Embryonic facial prominence (tissue), 1 donor: ENCODE results near the gene FAM78A.

ENCODE experiments used
- DNase-seq: peaks from one replicate; pipeline ENCODE4 v3.0.0-alpha.2; 2016; ENCODE audit errors: extremely low spot score

Gene FAM78A

GRCh38 chr9:131302244-131303075 lies 26.1 kb upstream of the FAM78A start:
- no peak for DNase-seq

DNA sequence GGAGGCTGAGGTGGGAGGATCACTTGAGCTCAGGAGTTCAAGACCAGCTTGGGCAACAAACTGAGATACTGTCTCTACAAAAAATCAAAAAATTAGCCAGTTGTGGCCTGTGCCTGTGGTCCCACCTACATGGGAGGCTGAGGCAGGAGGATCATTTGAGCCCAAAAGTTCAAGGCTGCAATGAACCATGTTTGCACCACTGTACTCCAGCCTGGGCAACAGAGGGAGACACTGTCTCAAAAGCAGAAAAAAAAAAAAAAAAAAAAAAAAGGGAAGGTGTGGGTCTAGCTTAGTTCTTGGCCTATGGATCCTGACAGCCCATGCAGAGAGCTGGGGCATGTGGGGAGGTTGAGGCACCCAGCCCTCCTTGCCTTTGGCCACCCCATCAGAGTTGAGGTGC lies 24.1 kb upstream of the FAM78A start:
- no peak for DNase-seq

GRCh38 chr9:131299961-131300347 lies 23.6 kb upstream of the FAM78A start:
- no peak for DNase-seq

GRCh38 chr9:131299346-131299960 lies 23.1 kb upstream of the FAM78A start:
- no peak for DNase-seq

DNA sequence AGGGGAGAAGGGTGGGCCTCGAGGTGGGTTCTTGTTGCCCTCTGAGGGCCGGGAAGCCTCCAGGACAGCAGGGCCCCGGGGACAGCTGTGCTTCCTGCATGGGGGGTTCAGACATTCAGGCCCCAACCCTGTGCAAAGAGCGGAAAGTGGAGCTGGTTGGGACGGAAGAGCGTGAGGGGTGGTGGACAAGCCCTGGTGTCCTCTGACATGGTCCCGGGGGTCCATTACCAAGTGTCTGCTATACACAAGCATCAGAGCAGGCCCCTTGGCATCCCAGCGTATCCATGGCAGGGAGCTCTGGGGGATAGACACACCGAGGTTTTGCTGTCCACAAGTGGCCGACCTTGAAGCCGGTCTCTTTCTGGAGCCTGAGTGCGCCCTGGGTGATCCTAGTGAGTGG lies 22.5 kb upstream of the FAM78A start:
- DNase-seq, result no peak

DNA sequence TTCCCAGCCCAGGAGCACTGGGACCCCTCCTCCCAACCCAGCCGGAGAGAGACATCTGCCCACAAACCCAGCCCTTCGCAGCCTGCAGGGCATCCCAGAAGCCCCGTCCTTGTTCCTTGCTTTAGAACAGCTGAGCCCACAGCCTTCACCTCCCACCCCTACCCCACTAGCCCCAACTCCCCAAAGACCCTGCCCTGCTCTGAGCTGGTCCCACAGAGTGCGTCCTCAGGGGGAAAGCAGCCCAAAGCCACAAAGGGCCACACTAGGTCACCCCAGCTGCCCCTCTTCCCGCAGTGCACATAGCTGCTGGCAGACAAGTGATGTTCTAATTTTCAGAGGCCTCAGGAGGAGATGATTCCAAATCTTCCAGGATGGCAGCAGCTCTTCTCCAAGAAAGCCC lies 22.0 kb upstream of the FAM78A start:
- DNase-seq, result no peak

- DNase-seq, result no peak
These were observed 21.6 kb upstream of the FAM78A start for GRCh38 chr9:131297903-131298302.

DNA sequence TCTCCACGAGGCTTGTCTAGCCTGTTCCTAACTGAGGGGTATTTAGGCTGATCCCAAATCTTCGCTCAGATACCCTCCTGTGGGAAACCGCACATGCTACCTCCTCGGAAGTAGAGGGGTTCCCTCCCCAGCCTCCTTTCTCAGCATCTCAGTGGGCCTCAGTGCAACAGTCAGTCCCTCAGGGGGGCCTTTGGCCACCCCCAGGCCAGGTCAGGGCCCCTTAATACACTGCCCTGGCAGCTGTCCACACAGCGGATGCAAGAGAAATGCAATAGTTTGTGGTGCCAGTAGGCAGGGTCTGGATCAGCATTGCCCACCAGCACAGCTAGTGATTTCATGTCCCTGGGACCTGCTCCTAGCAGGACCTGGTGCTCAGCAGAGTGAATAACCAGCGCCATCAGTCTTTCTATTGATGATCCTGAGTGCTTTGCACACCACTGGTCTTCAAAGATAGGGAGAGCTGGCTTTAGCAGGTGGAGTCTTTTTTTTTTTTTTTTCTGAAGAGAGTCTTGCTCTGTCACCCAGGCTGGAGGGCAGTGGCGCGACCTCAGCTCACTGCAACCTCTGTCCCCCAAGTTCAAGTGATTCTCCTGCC lies 20.7 kb upstream of the FAM78A start:
- no peak for DNase-seq

DNA sequence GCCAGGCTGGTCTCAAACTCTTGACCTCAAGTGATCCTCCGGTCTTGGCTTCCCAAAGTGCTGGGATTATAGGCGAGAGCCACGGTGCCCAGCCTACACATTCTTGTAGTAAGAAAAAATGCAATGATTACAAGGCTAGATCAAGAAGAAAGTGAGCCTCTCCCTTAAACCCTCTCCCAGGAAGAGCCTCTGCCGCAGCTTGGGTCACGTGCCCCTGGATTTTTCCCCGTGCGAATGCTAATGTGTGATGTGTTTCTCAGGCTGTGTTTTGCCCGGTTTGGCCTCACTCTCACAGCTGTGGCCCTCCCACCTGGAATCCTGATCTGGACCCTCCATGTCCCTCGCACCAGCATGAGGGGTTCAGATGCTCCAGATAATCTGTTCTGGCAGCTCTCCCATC lies 20.1 kb upstream of the FAM78A start:
- no peak for DNase-seq

DNA sequence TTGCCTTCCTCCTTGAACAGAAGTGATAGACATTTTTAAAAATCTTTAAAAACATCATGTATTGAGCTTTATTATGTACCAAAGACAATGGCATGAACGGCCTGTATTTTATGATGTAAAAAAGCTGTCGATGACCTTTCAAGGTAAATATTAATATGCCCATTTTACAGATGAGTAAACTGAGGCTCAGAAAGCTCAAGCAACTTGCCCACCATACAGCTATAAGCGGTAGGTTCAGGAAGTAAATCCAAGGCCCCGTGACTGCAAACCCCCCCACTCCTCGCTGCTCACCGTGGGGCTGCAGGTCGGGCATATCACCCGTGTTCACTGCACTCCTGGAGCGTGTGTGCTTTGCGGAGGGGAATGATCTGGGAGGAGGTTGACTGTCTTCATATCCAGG lies 16.6 kb upstream of the FAM78A start:
- DNase-seq, result no peak

DNA sequence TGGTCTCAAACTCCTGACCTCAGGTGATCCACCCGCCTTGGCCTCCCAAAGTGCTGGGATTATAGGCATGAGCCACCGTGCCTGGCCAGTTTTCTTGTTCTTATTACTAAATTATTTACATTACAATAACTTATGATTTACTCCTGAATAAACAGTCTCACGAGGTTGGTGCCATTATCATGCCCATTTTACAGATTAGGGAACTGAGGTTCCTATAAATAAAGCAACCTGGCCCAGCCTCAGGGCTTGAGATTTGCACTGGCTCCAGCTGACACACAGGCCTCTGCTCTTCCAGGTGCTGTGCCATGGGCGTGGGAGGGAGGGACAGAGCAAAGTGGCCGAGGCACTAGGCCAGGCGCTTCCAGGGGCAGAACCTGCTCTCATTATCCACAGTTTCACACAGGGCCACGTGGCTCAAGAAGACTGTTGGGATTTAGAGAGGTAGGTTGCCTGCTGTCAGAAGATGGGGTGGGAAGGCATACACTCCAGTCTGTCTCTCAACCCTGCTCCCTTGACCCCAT lies 15.5 kb upstream of the FAM78A start:
- no peak for DNase-seq

- no peak for DNase-seq
These were observed 14.6 kb upstream of the FAM78A start for GRCh38 chr9:131290767-131291370.

- no peak for DNase-seq
These were observed 13.9 kb upstream of the FAM78A start for GRCh38 chr9:131290036-131290766.

DNA sequence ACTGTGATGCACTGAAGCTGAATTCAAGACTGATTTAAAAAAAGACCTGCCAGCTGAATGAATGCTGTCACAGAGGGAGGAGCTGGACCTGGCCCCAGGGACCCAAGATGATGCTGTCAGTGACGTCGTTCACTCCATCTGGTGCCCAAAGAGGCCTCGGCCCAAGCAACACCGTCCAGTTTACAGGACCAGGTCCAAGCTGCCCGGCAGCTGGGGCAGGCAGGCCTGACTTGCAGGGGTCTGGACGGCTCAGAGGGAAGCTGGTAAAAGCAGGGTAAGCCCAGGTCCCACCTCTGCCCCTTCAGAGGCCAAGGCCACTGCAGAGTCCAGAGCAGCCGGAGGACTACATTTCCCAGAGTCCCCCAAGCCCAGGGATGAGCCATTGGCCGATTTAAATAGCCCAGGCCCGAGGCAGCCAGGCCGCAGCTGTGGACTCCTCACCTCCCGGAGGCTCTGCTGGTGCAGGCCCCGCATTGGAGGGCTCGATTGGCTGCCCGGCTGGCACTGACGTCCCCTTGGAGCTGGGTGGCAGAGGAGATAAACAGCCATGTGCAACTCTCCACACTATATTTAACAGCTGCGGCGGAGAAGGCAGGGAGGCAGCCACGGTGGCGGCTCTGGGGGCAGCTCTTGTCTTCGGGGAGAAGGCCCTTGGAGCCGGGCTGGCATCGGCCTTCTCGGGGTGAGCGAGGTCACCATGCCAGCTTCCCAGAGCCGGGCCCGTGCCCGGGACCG lies 13.2 kb upstream of the FAM78A start, which contains the start of gene PLPP7:
Gene PLPP7, plus strand, starts transcription at position 423 of the 735 bp plus-strand sequence. Its CDS starts 275 bp downstream, at position 698.
- no peak for DNase-seq

DNA sequence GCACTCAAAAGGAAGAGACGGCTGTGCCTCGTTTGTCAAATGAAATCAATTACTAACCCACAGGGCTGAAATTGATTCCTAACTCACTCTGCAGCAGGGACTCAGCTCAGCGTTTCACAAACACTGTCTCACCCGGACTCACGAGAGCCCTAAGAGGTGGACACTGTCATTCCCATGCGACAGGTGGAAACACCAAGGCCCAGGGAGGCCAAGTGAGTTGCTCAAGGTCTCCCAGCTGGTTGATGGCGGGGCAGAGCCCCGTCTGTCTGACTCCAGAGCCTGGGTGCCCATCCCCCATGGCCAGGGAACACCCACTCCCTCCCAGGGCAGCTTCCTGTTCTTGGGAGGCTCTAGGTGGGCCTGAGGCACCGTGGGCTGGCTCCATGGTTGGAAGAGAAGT lies 11.9 kb upstream of the FAM78A start:
- no peak for DNase-seq

- no peak for DNase-seq
These were observed 11.0 kb upstream of the FAM78A start for GRCh38 chr9:131287359-131287758.

DNA sequence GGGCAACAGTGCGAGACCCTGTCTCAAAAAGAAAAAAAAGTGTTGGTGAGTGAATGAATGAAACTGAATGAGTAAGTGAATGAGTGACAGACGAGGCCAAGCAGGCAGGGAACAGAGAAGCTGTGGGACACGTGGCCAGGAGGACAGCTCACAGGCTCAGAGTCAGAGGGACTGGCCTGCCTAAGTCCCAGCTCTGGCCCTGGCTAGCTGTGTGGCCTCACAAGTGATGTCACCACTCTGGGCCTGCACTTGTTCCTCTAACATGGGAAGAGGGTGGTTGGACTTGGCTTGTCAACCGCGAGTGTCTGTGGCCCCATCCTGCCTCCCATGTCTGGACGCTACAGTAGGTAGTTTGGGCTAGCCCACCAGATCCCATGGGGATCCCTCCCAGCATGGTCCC lies 8.5 kb upstream of the FAM78A start:
- DNase-seq, result no peak

DNA sequence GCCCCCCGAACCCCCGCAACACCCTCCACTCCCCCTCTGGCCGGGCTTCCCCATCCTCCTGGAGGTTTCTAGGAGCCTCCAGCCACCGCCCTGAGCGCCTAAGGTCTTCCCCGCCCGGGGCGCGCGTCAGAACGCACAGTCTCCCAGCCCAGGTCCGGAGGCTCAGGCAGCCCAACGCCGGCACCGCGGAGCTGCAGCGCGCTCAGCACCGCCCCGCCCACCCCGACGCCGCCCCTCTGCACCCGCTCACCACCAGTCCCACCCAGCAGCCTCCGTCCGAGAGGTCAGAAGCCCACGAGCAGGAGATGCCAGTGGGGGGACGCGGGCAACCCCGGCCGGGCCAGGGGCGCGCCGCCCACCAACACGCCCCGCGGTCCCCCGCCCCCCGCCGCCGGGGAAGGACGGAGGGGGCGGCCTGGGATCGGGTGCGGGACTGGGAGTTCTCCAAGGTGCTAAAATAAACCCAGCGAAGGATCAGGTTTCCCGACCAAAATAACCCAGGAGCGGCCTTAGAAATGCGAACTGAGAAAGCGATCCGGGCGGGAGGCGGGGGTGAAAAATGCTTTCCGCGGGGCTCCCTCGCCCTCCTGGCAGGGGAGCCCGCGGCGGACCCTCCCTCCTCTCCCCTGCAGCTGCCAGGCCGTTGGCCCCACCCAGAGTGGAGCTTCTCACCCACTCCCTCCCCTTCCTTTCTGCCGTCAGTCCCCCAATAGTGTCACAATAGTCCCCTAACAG lies 6.5 kb upstream of the FAM78A start:
- peak; percentile 33 for DNase-seq

GRCh38 chr9:131282175-131282574 lies 5.9 kb upstream of the FAM78A start:
- DNase-seq, result no peak
